GM23338 (cell line): Measurements from ENCODE around the gene CAPZB.

Experiments used
- CREB1 ChIP-seq: fragments of 250-450 bp; sonication (Bioruptor Pico); IDR thresholded peaks from 2 replicates; pipeline ENCODE4 v1.5.0; 2020; ENCODE audit warnings: low read depth, mild to moderate bottlenecking, moderate library complexity
- CTCF ChIP-seq, 2 experiments: fragments of 200-600 bp in 1 of 2; sonication (generic) in 1 of 2; conservative IDR thresholded peaks; 2 replicates each; pipeline versions ENCODE4 v1.5.1 to v1.6.1; 2016 to 2017; ENCODE audit warnings: antibody characterized with exemption in 2 of 2, low read depth in 2 of 2, mild to moderate bottlenecking in 2 of 2, moderate library complexity in 1 of 2
- EZH2 ChIP-seq: fragments of 200-600 bp; sonication (generic); IDR thresholded peaks from one replicate; pipeline ENCODE4 v1.8.0; 2017; ENCODE audit warnings: antibody characterized with exemption, mild to moderate bottlenecking, low read depth; ENCODE audit not compliant: unreplicated experiment
- EZH2phosphoT487 ChIP-seq: fragments of 200-600 bp; sonication (generic); IDR thresholded peaks from one replicate; pipeline ENCODE4 v1.8.1; 2018; ENCODE audit warnings: antibody characterized with exemption; ENCODE audit not compliant: unreplicated experiment
- JUNB ChIP-seq: IDR thresholded peaks from one replicate; pipeline ENCODE4 v1.6.1; 2016; ENCODE audit warnings: antibody characterized with exemption; ENCODE audit not compliant: unreplicated experiment
- NANOG ChIP-seq: IDR thresholded peaks from 2 replicates; pipeline ENCODE4 v1.6.1; 2016; ENCODE audit warnings: antibody characterized with exemption, borderline replicate concordance
- POLR2AphosphoS5 ChIP-seq: IDR thresholded peaks from 2 replicates; pipeline ENCODE4 v1.6.1; 2016; ENCODE audit warnings: antibody characterized with exemption, low read depth
- REST ChIP-seq: IDR thresholded peaks from one replicate; pipeline ENCODE4 v1.6.1; 2018; ENCODE audit warnings: antibody characterized with exemption; ENCODE audit not compliant: unreplicated experiment
- STAT1 ChIP-seq: IDR thresholded peaks from one replicate; pipeline ENCODE4 v1.6.1; 2016; ENCODE audit warnings: antibody characterized with exemption; ENCODE audit not compliant: unreplicated experiment
- ZNF114 ChIP-seq: fragments of 250-450 bp; sonication (Bioruptor Pico); IDR thresholded peaks from 2 replicates; pipeline ENCODE4 v1.5.0; 2020; ENCODE audit warnings: mild to moderate bottlenecking, moderate library complexity
- ZNF331 ChIP-seq: fragments of 250-450 bp; sonication (Bioruptor Pico); IDR thresholded peaks from 2 replicates; pipeline ENCODE4 v1.5.0; 2020; ENCODE audit warnings: low read depth, mild to moderate bottlenecking, moderate library complexity
- TF ChIP-seq, protein P1 (sequence below): IDR thresholded peaks from 2 replicates; pipeline ENCODE4 v1.6.1; 2016; ENCODE audit warnings: antibody characterized with exemption

DNA sequence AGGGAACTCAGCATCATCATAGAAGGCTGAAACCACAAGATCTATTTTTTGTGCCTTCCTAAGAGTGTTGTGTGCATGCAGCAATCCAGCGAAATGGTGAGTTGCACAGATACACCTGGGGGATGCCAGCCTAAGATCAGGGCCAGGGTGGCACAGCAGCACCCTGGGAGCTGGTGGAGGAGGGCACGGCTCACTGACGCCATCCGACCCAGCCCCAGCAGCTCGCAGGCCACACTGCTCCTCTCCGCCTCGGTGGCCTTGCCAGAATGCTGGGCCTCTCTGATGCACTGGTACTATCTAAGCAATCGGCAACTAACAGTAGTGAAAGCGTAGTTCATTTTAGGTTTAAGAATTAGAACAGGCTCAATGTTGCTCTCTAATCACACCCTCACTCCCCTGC lies 37.8 kb downstream of the CAPZB start:
- TF ChIP-seq EZH2 (no peak), CTCF (conservative IDR thresholded peaks at IDR 0.05; ENCODE audit: low read depth in 2 of 2) (no peak), REST (no peak), EZH2phosphoT487 (no peak), ZNF331 (CRISPR knock-in tag) (no peak), NANOG (no peak), POLR2AphosphoS5 (no peak), JUNB (no peak), STAT1 (no peak), ZNF114 (no peak), CREB1 (CRISPR knock-in tag) (no peak)
- TF ChIP-seq, protein P1, sequence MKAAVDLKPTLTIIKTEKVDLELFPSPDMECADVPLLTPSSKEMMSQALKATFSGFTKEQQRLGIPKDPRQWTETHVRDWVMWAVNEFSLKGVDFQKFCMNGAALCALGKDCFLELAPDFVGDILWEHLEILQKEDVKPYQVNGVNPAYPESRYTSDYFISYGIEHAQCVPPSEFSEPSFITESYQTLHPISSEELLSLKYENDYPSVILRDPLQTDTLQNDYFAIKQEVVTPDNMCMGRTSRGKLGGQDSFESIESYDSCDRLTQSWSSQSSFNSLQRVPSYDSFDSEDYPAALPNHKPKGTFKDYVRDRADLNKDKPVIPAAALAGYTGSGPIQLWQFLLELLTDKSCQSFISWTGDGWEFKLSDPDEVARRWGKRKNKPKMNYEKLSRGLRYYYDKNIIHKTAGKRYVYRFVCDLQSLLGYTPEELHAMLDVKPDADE: no peak
